Skeletal muscle tissue (tissue), 4 donors: Measurements from ENCODE around the gene CPXM2. TPM values are rescaled to one million over a fixed set of nuclear protein-coding genes. Genes with fewer than 3 reads are reported as not detected.

Experiments
- H3K27ac ChIP-seq: one replicate; pipeline ENCODE4 v1.7.0; 2013; ENCODE audit warnings: mild to moderate bottlenecking, low read depth, low read length, inconsistent platforms
- H3K27me3 ChIP-seq, 3 donors: one replicate each; pipeline ENCODE4 v1.7.0; 2013; ENCODE audit warnings: low read length in 3 of 3; ENCODE audit not compliant: control insufficient read depth in 3 of 3, insufficient read depth in 3 of 3
- H3K36me3 ChIP-seq, 3 donors: one replicate each; pipeline ENCODE4 v1.7.0; 2013; ENCODE audit warnings: low read length in 3 of 3; ENCODE audit not compliant: control insufficient read depth in 3 of 3, insufficient read depth in 3 of 3
- H3K4me1 ChIP-seq, 3 donors: one replicate each; pipeline ENCODE4 v1.7.0; 2013; ENCODE audit warnings: low read length in 3 of 3, mild to moderate bottlenecking in 3 of 3; ENCODE audit not compliant: control insufficient read depth in 3 of 3, insufficient read depth in 3 of 3
- H3K4me3 ChIP-seq, 3 donors: one replicate each; pipeline ENCODE4 v1.7.0; 2013; ENCODE audit warnings: low read length in 3 of 3
- H3K9ac ChIP-seq, 3 donors: one replicate each; pipeline ENCODE4 v1.7.0; 2013; ENCODE audit warnings: low read length in 3 of 3, mild to moderate bottlenecking in 3 of 3, moderate library complexity in 2 of 3, low read depth in 1 of 3
- H3K9me3 ChIP-seq, 3 donors: one replicate each; pipeline ENCODE4 v1.7.0; 2013; ENCODE audit warnings: low read length in 3 of 3; ENCODE audit not compliant: control insufficient read depth in 3 of 3
- total RNA-seq: library from RNA; depleted of rRNA; stranded (reverse); fragments of >200 nt; gene quantifications from one replicate; pipeline ENCODE4 v1.2.3, GENCODE V29; 2014
- donor health status: Osteomylitis.

The CPXM2 gene
- total RNA-seq, 1 donor from 2014 or later: 0.52 TPM

DNA sequence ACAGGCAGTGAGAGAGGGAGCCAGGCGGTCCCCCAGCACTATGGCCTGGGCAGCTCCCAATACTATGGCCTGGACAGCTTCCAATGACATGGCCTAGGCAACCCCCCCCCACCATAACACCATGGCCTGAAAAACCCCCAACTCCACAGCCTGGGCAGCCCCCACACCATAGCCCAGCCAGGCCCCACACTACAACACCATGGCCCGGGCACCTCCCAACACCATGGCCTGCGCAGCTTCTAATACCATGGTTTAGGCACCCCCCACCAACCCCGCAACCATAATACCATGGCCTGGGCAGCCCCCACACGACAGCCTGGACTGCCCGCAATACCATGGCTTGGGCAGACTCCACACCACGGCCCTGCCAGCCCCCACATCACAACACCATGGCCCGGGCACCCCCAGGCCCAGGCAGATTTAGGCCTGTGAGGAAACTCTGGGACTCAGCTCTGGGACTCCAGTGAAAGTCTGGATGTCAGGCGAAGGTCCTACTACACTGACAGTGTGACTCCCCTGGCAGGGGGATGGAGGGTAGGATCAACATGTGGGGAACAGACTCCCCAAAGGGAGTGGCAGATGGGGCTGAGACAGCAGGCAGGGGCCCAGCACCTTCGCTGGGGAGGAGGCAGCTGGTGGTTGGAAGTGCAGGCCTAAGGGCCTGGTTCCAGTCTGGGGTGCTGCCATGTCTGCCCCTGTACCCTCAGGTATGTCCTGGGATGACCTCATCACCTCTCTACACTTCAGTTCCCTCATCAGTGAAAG, 8.7 kb downstream of the CPXM2 start:
- H3K36me3 ChIP-seq: no peaks in the 10 kb centered on the region
- H3K4me3 ChIP-seq: no peak overlapping the region
- H3K4me1 ChIP-seq: peaks cover 0 to 10% (median 7%) of the 10 kb centered on the region in 3 donors
- H3K9me3 ChIP-seq: peaks cover 0 to 2% (median 0%) of the 10 kb centered on the region in 3 donors
- H3K27me3 ChIP-seq: peaks cover 0 to 4% (median 2%) of the 10 kb centered on the region in 3 donors
- peak overlapping the region; percentile 44 for H3K27ac ChIP-seq
- no peak overlapping the region for H3K9ac ChIP-seq

DNA sequence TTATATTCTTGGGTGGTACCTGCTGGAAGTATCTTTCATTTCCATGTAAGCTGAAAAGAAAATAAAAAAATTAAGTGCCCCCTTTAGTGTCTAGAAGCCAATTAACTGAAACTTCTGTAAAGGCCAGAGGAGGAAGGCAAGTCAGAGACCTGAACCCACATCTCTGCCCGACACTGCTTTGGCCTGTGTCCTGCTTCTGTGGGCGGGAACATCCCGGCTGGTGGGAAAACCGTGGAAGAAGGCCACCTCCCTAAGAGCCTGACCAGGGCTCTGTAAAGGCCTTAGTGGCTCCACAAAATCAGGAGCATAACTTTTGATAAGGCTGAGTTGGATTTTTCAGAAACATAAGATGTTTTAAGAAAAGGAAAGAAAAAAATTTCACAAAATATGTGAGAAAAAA, 9.4 kb downstream of the CPXM2 start:
- Histone ChIP-seq H3K27ac (peak overlapping the region; percentile 44), H3K9ac (no peak overlapping the region), H3K4me1 (peaks cover 0 to 10% (median 7%) of the 10 kb centered on the region in 3 donors), H3K9me3 (peaks cover 0 to 2% (median 0%) of the 10 kb centered on the region in 3 donors), H3K4me3 (no peak overlapping the region), H3K27me3 (peaks cover 0 to 4% (median 2%) of the 10 kb centered on the region in 3 donors), H3K36me3 (no peaks in the 10 kb centered on the region)

DNA sequence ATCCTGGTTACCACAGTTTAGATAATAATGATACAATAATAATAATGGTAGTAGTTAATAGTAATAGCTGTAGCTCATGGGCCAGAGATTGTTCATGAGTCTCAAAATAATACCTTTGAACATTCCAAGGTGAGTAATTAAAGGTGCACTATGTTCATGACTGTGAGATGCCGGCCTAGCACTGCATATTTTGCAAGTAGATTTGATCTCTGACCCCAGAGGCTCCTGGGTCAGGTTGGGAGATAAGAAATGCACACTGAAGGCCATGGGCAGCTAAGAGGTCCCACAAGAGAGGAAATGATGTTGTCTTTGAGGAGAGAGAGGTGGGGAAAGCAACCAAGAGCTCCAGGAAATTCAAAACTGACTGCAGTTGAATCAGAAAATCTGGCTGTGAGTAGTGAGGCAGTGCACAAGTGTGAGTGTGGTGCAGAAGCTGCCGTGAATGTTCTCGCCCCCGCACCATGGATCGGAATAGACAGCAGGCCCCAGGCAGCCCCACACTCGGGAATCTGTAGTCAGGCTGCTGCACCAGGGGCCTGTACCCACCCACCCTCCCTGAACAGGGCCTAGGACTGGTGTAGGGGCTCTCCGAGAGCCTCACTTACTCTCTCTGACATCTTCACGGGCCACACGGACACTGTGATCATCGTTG, 11.9 kb downstream of the CPXM2 start:
- Histone ChIP-seq H3K4me1 (peaks cover 0 to 4% (median 2%) of the 10 kb centered on the region in 3 donors), H3K36me3 (no peaks in the 10 kb centered on the region), H3K4me3 (no peak overlapping the region), H3K27ac (no peak overlapping the region), H3K9me3 (peaks cover 0 to 2% (median 0%) of the 10 kb centered on the region in 3 donors), H3K27me3 (peaks cover 0 to 4% (median 2%) of the 10 kb centered on the region in 3 donors), H3K9ac (no peak overlapping the region)

DNA sequence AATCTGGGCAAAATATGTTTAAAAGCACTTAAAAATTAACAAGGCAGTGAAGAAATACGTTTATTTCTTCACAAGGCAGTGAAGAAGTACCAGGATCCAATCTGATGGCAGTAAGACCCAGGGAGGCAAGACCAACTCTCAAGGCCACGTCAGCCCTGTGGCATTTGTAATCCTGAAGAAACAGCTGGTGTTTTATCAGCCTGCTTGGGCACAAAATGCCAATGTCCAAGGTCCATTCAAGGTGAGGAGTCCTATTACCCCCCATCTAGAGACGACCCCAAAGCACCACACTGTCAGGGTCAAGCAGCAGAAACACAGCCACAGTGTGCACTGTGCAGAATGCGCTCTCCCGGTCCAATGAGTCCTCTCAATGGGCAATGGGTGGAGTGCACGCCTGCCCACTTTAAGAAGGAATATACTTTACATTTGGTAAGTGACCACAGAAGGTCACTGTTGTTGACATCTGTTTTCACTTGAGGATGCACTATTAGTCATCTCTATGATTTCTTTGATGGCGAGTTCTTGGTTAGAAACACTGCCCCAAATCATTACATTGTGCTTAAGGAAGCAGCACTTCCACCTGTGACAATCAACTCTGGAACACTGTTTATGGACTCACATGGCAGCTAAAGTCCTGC, 12.8 kb downstream of the CPXM2 start:
- no peak overlapping the region for H3K9ac ChIP-seq
- H3K27ac ChIP-seq: no peak overlapping the region
- H3K36me3 ChIP-seq: no peaks in the 10 kb centered on the region
- H3K27me3 ChIP-seq: peaks cover 0 to 2% (median 0%) of the 10 kb centered on the region in 3 donors
- no peak overlapping the region for H3K4me3 ChIP-seq
- H3K9me3 ChIP-seq: peaks cover 0 to 3% (median 0%) of the 10 kb centered on the region in 3 donors
- peaks cover 0 to 4% (median 2%) of the 10 kb centered on the region in 3 donors for H3K4me1 ChIP-seq

DNA sequence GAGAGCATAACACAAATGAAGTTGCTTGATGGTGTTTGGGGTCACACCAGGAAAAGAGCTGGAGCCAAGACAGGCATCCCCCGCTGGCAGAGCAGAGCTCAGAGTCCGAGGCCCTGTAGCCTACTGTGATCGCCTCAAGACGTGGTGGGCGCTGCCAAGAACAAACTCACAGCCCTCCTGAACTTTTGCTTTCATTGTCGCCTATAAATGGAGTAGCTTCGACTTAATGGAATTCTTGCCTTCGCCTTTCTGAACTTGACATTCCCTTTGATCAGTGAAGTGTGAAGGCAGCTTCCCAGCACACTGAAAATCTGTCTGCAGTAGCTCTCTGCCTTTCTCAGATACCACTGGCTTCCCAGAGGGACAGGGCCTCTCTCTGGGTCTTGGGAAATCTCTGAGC, 21.3 kb downstream of the CPXM2 start:
- Histone ChIP-seq H3K27me3 (peaks cover 0 to 4% (median 0%) of the 10 kb centered on the region in 3 donors), H3K9me3 (peaks cover 2 to 4% (median 2%) of the 10 kb centered on the region in 3 donors), H3K36me3 (no peaks in the 10 kb centered on the region), H3K4me3 (no peak overlapping the region), H3K4me1 (peaks cover 0 to 4% (median 2%) of the 10 kb centered on the region in 3 donors), H3K9ac (no peak overlapping the region), H3K27ac (no peak overlapping the region)

DNA sequence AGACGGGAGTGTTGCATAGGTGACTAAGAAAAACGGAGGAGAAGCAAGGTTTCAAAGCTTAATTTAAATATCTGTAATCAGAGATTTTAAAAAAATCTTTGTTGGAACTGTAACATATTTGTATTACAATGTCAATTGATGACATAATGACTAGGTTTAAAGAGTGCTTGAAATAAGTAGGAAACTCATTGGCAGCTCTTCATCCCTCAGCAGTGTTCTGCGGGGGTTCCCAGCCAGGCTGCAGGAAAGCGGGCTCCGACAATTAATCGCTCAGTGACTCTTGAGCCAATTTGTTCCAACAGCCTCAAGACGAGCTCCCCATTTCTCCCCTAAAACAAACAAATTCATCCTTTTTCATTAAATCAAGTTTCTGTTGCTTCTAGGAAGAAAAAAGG, 22.6 kb downstream of the CPXM2 start:
- no peak overlapping the region for H3K9ac ChIP-seq
- H3K4me3 ChIP-seq: no peak overlapping the region
- peaks cover 0 to 4% (median 2%) of the 10 kb centered on the region in 3 donors for H3K4me1 ChIP-seq
- H3K9me3 ChIP-seq: peaks cover under 1 to 4% (median 2%) of the 10 kb centered on the region in 3 donors
- H3K36me3 ChIP-seq: no peaks in the 10 kb centered on the region
- peaks cover 0 to 6% (median 0%) of the 10 kb centered on the region in 3 donors for H3K27me3 ChIP-seq
- H3K27ac ChIP-seq: no peak overlapping the region

DNA sequence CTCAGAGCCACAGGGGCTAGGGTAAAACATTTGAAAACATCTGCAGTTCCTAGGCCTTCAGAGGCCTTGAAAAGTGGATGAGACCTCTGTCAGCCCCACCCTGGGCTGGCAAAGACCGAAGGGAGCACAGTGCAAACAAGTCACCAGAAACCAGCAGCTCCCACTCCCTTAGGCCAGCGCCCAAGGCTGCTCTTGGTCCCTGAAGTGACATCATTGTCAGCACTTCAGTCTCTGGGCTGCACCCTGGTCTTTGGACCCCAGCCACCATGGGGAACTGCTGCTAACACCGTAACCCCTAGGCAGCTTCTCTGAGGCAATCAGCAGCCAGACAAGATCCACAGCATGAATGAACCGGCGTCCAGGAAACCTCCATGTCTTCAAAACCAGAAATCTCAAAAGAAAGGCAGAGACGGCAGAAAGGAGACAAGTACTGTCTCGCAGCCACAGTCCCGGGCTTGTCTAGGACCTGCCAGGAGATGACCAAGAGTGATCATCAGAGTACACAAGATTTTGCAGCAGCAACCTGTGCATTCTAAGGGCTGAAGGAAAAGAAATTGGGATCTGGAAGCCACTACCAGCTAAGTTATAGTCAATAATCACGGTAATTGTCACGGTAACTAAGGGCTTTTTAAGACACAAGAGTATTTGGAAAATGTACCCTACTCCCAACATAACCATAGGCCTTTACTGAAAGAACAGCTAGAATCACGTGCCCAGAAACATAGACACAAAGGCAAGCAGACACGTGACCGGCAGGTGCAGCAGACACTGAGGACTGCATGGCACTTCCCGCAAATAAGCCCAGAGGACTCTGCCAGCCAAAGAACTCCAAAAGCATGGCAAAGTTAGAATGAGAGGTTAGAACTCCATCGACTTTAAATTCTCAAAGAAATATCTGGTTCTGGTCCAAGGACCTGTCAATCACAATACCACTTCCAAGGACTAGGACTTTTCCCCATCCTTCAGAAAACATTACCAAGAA, 23.3 kb downstream of the CPXM2 start:
- H3K9ac ChIP-seq: no peak overlapping the region
- H3K27ac ChIP-seq: no peak overlapping the region
- no peak overlapping the region for H3K4me3 ChIP-seq
- peaks cover 0 to 4% (median 2%) of the 10 kb centered on the region in 3 donors for H3K4me1 ChIP-seq
- peaks cover 0 to 1% (median under 1%) of the 10 kb centered on the region in 3 donors for H3K9me3 ChIP-seq
- H3K36me3 ChIP-seq: no peaks in the 10 kb centered on the region
- peaks cover 0 to 6% (median 0%) of the 10 kb centered on the region in 3 donors for H3K27me3 ChIP-seq

DNA sequence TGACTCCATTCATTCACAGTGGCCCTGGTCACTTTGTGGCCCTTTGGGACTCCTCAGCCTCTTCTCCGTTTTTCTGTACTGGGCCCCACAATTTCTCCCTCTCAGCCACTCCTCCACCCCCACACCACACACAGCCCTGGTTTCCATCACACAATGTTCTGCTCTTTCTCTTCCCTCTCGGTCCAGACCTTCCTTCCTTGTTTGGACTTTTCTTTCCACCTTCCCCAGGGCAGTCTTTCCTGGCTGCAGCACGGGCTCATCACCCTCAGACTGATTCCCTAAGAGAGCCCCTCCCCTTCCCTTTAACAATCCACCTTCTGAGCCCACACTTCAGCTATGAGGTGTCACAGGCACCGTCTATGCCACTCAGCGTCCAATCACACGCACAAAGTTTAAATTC, 25.7 kb downstream of the CPXM2 start:
- peaks cover 0 to 3% (median 0%) of the 10 kb centered on the region in 3 donors for H3K36me3 ChIP-seq
- peaks cover 0 to 4% (median 2%) of the 10 kb centered on the region in 3 donors for H3K4me1 ChIP-seq
- H3K9ac ChIP-seq: no peak overlapping the region
- peaks cover 0 to 11% (median 0%) of the 10 kb centered on the region in 3 donors for H3K27me3 ChIP-seq
- no peak overlapping the region for H3K4me3 ChIP-seq
- H3K27ac ChIP-seq: no peak overlapping the region
- H3K9me3 ChIP-seq: no peaks in the 10 kb centered on the region

DNA sequence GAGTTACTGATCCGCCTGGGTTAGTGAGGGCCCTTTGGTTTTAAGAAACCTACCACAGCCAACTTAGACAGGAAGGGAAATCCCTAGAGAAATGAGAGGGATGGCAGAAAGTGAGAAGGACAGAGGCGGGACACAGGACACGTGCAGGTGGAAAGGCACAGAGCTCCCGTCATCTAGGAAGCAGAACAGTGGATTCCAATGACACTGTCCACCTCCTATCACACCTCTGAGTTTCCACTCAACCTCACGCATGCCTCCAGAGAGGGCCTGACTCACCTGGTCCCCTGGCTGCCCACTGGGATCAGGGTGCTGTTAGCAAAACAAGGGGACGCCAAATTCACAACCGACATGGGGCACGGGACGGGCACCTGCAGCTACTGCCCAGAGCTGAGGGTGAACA, 26.3 kb downstream of the CPXM2 start:
- Histone ChIP-seq H3K4me3 (no peak overlapping the region), H3K27me3 (peaks cover 0 to 11% (median 0%) of the 10 kb centered on the region in 3 donors), H3K27ac (no peak overlapping the region)

More for the DNA sequence above, 26.3 kb downstream of the CPXM2 start:
- peaks cover 0 to 3% (median 0%) of the 10 kb centered on the region in 3 donors for H3K36me3 ChIP-seq
- no peaks in the 10 kb centered on the region for H3K9me3 ChIP-seq
- peaks cover 0 to 4% (median 2%) of the 10 kb centered on the region in 3 donors for H3K4me1 ChIP-seq
- no peak overlapping the region for H3K9ac ChIP-seq
